Body of pancreas (tissue), 4 donors: Measurements from ENCODE around the gene DNHD1. TPM values are rescaled to one million over a fixed set of nuclear protein-coding genes. Genes with fewer than 3 reads are reported as not detected.

Source experiments
- ATAC-seq: fragments of 150-250 bp; one replicate; pipeline ENCODE4 v1.9.1; 2016
- DNase-seq, 4 donors: peaks; one replicate each; pipeline ENCODE4 v3.0.0-alpha.2; 2019
- H3K27ac ChIP-seq, 4 donors: fragments of 200-600 bp; sonication (generic); 1 replicate in 3 of 4; 2 replicates in 1 of 4; pipeline versions ENCODE4 v1.5.1 to v1.6.1; 2016 to 2019; ENCODE audit warnings: mild to moderate bottlenecking in 1 of 4, mixed read lengths in 1 of 4, moderate library complexity in 1 of 4
- H3K27me3 ChIP-seq, 2 donors: fragments of 200-600 bp; sonication (generic); one replicate each; pipeline ENCODE4 v1.6.0; 2016; ENCODE audit warnings: mild to moderate bottlenecking in 1 of 2
- H3K36me3 ChIP-seq, 2 donors: fragments of 200-600 bp; sonication (generic); replicated peaks in 1 of 2; 2 replicates each; pipeline ENCODE4 v1.5.1; 2016; ENCODE audit warnings: low read depth in 2 of 2; ENCODE audit not compliant: insufficient read depth in 1 of 2
- H3K4me1 ChIP-seq: fragments of 200-600 bp; sonication (generic); one replicate; pipeline ENCODE4 v1.6.0; 2016
- H3K4me3 ChIP-seq, 2 donors: fragments of 200-600 bp; sonication (generic); 1 replicate in 1 of 2; 2 replicates in 1 of 2; pipeline ENCODE4 v1.5.1; 2016 to 2019
- H3K9me3 ChIP-seq, 3 donors: fragments of 200-600 bp; sonication (generic); 1 replicate in 2 of 3; 2 replicates in 1 of 3; pipeline ENCODE4 v1.5.1; 2016
- CTCF ChIP-seq, 7 experiments: fragments of 450-650 bp in 4 of 7; fragments of 200-600 bp in 3 of 7; sonication (generic) in 3 of 7; IDR thresholded peaks; one replicate each; pipeline ENCODE4 v1.5.1; 2016 to 2019; ENCODE audit warnings: antibody characterized with exemption in 7 of 7
- POLR2A ChIP-seq, 3 donors: fragments of 450-650 bp; IDR thresholded peaks; one replicate each; pipeline ENCODE4 v1.6.1; 2016; ENCODE audit warnings: antibody characterized with exemption in 3 of 3, mild to moderate bottlenecking in 2 of 3
- WGBS, 2 donors: methylation state at CpG; one replicate each; pipeline ENCODE4 v1.1.5; 2017; 5-methylcytosine and 5-hydroxymethylcytosine counted together
- intact Hi-C: fragments of 100-400 bp; cut with DNase I; formaldehyde crosslinking; loops from one replicate; pipeline ENCODE4 v1.15.1; 2023
- total RNA-seq, 2 donors: library from RNA; depleted of rRNA; stranded (reverse); fragments of >200 nt; gene quantifications; one replicate each; pipeline ENCODE4 v1.1.0, GENCODE V29; 2016

Gene DNHD1
- total RNA-seq, 2 donors from 2014 or later, result 14.5 to 19.1 TPM

GRCh38 chr11:6531267-6531752 lies 34.2 kb downstream of the DNHD1 start:
- intact Hi-C loops, result loop anchor here (10.0 kb wide), 1 partner anchor 63 kb away; no protein-coding TSS in a partner anchor
- no peaks in the 10 kb centered on the region for H3K9me3 ChIP-seq
- WGBS, 2 donors, result 0 to 3% methylated on average over 1 of the region's 1 CpG
- no peak overlapping the region for H3K27ac ChIP-seq
- ATAC-seq (peak; percentile 65), DNase-seq (peak in 1 of 4 donors; percentile 20)
- peak in 6 of 7 experiments; percentile 52 to 91 (median 76) for TF ChIP-seq CTCF (IDR thresholded peaks at IDR 0.05)
- no peak for TF ChIP-seq POLR2A (IDR thresholded peaks at IDR 0.05)
- no peak overlapping the region for H3K4me3 ChIP-seq
- no peaks in the 10 kb centered on the region for H3K36me3 ChIP-seq
- H3K4me1 ChIP-seq, result no peaks in the 10 kb centered on the region
- H3K27me3 ChIP-seq, result no peaks in the 10 kb centered on the region

- no peak for TF ChIP-seq CTCF (IDR thresholded peaks at IDR 0.05)
- TF ChIP-seq POLR2A (IDR thresholded peaks at IDR 0.05), result no peak
- ATAC-seq (no peak), DNase-seq (no peak)
- Histone ChIP-seq H3K27ac (no peak overlapping the region), H3K4me3 (no peak overlapping the region), H3K27me3 (no peaks in the 10 kb centered on the region), H3K9me3 (no peaks in the 10 kb centered on the region), H3K36me3 (no peaks in the 10 kb centered on the region), H3K4me1 (no peaks in the 10 kb centered on the region)
- 79 to 83% methylated on average over 3 to 8 of the region's 8 CpGs for WGBS, 2 donors
- intact Hi-C loops, result loop anchor here (10.0 kb wide), 1 partner anchor 56 kb away; no protein-coding TSS in a partner anchor
Observed at GRCh38 chr11:6538456-6538855, 41.4 kb downstream of the DNHD1 start.

- DNase-seq (no peak), ATAC-seq (no peak)
- H3K27ac ChIP-seq, result no peak overlapping the region
- TF ChIP-seq CTCF (IDR thresholded peaks at IDR 0.05) (no peak), POLR2A (IDR thresholded peaks at IDR 0.05) (no peak)
- no peaks in the 10 kb centered on the region for H3K4me1 ChIP-seq
- no peaks in the 10 kb centered on the region for H3K36me3 ChIP-seq
- H3K4me3 ChIP-seq, result no peak overlapping the region
- H3K9me3 ChIP-seq, result no peaks in the 10 kb centered on the region
- intact Hi-C loops, result loop anchor here (10.0 kb wide), 1 partner anchor 56 kb away; no protein-coding TSS in a partner anchor
- 77 to 88% methylated on average over 2 to 3 of the region's 3 CpGs for WGBS, 2 donors
- no peaks in the 10 kb centered on the region for H3K27me3 ChIP-seq
Observed at GRCh38 chr11:6538945-6539344, 41.9 kb downstream of the DNHD1 start.

- ATAC-seq, result no peak
- 82 to 84% methylated on average over 12 of the region's 12 CpGs for WGBS, 2 donors
- Histone ChIP-seq H3K36me3 (no peaks in the 10 kb centered on the region), H3K27ac (no peak overlapping the region), H3K4me3 (no peak overlapping the region), H3K27me3 (no peaks in the 10 kb centered on the region), H3K9me3 (no peaks in the 10 kb centered on the region), H3K4me1 (peaks cover 5% of the 10 kb centered on the region)
- intact Hi-C loops, result loop anchor here (10.0 kb wide), 1 partner anchor 55 kb away; no protein-coding TSS in a partner anchor
- DNase-seq, result no peak
- TF ChIP-seq CTCF (IDR thresholded peaks at IDR 0.05) (no peak), POLR2A (IDR thresholded peaks at IDR 0.05) (no peak)
Observed at GRCh38 chr11:6539748-6540268, 42.7 kb downstream of the DNHD1 start.

GRCh38 chr11:6541356-6541755 lies 44.3 kb downstream of the DNHD1 start:
- DNase-seq (no peak), ATAC-seq (no peak)
- 65 to 66% methylated on average over 4 of the region's 4 CpGs for WGBS, 2 donors
- no peaks in the 10 kb centered on the region for H3K36me3 ChIP-seq
- H3K9me3 ChIP-seq, result no peaks in the 10 kb centered on the region
- no peaks in the 10 kb centered on the region for H3K27me3 ChIP-seq
- intact Hi-C loops, result no loop called here
- no peak for TF ChIP-seq POLR2A (IDR thresholded peaks at IDR 0.05)
- TF ChIP-seq CTCF (IDR thresholded peaks at IDR 0.05), result no peak
- H3K4me1 ChIP-seq, result peaks cover 14% of the 10 kb centered on the region
- no peak overlapping the region for H3K4me3 ChIP-seq
- no peak overlapping the region for H3K27ac ChIP-seq
